Measurements from ENCODE around the gene BRSK1.

Gene BRSK1

DNA sequence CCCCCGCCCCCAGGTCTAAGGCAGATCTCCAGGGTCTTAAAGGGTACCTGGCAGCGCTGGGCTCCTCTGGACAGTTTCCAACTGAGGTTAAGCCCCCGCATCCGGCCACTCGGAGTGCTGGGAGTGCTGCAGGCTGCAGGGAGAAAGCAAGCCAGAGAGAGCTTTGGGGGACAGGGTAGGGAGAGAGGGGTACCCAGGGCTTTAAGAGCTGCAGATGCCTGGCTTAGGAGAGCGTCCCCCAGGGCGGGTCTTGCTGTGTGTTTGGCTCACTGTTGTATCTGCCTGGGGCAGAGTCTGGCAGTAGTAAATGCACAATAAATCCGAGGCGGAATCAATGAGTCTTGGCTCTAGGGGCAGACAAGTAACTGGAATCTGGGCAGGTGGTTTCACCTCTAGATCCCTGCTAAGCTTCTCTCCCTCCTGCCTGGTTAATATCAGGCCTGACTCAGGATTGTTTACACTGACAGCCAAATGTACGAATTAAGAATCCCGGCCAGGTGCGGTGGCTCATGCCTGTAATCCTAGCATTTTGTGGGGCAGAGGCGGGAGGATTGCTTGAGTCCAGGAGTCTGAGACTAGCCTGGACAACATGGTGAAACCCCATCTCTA lies 71.5 kb downstream of the BRSK1 start:
- DNase-seq, result no peak

DNA sequence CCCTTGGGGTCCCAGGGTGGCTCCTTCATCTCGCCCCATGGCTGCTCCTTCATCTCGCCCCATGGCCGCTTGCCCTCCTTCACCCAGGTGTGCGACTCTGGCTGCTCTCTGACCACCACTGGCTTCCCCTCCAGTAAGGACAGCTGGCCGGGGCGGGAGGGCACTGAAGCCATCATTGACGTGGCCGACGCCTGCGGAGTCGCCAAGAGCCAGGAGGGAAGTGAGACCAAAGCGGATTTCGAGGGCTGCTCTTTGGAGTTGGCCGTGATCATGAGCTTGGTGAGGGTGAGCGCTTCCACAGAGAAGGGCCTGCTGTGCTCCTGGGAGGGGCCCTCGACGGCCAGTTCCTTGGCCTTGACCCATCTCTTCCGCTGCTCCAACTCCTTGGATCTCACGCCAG lies 74.7 kb downstream of the BRSK1 start:
- DNase-seq, result no peak

DNA sequence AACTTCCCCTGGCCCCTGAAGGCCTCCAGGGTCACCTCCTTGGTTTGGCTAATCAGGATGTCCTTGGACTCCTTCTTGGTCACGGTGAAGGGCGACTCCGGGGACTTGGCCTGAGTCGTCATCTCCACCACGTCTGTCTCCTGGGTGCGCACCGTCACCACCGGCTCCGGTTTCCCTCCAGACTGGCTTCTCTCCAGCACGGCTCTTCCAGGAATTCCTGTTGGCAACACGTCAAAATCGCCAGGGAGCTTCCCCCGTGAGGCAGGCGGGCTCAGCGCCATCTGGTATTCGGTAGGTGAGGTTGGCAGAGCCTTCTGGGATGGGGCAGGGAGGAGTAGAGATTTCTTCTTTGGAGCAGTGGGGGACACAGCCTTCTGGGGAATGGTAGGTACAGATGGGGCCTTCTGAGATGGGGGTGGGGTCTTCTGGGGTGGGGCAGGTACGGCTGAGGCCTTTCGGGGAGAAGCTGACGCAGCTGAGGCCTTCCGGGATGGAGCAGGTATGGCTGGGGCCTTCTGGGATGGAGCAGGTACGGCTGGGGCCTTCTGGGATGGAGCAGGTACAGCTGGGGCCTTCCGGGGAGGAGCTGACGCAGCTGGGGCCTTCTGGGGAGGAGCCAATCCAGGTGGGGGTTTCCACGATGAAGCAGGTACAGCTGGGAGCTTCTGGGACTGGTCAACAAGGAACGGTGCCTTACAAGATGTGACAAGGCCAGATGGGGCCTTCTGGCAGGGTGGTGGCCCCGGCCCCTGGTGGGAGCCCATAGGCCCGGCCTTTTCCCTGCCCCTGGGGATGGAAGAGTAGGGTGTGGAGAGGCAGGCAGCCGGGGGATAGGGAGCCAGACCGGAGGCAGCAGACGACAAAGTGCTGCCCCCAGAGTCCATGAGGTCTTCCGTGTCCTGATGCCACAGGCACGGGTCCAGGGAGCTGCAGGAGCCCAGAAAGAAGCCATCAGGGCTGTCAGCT lies 75.4 kb downstream of the BRSK1 start:
- peak; percentile 88 for DNase-seq

DNA sequence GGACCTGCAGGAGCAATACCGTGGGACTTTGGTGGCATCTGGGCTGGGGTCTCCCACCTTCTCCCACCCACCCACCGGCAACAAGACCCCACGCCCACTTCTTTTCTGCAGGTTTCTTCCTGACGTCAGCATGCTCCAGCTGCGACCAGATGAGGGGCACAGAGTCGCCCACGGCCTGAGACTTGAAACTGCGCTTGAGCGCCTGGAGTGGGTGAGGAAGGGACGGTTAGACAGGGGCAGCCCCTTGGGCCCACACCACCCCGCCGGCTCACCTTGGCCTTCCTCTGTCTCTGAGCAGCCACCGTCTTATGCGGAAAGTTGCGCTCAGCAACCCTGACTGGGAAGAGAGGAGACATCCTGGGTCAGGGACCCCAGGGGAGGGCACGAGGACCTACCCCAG lies 77.1 kb downstream of the BRSK1 start:
- no peak for DNase-seq
